ENCODE results near the gene XRN2. TPM values are rescaled to one million over a fixed set of nuclear protein-coding genes. Genes with fewer than 3 reads are reported as not detected.

Gene XRN2
- 77.6 TPM for total RNA-seq

GRCh38 chr20:21303061-21303871 is at the start of gene XRN2:
XRN2 (plus strand) TSS chr20:21303331; CDS start chr20:21303399, 68 bp downstream.

GRCh38 chr20:21397341-21398108 is 94.4 kb downstream of the XRN2 start, which contains the start of gene NKX2-4:
NKX2-4 (minus strand) TSS chr20:21397526; CDS start chr20:21397399, 127 bp downstream.

Small RNA genes within 50 kb of the gene (small RNA-seq; reads per million reads assigned to genes)
- not detected for gene RN7SKP140 (ENCODE audit: low replicate concordance)

Other genes starting within 250 kb of the XRN2 start
- 2.8 TPM for gene LINC00237, start 197.0 kb upstream of the XRN2 start, total RNA-seq
- 20.0 TPM for gene KIZ, start 177.2 kb upstream of the XRN2 start, total RNA-seq
- not detected for gene NKX2-4, start 94.2 kb downstream of the XRN2 start, total RNA-seq
- gene NKX2-2, start 210.7 kb downstream of the XRN2 start, total RNA-seq, result 0.31 TPM

Measured in parietal lobe (tissue), 2 donors.